GM12874 (cell line): ENCODE results near the gene PHF5A.

Experiments
- TF ChIP-seq, protein P1 (sequence below): IDR thresholded peaks from 2 replicates; pipeline ENCODE4 v1.5.1; 2011; ENCODE audit warnings: low read depth, mild to moderate bottlenecking, control low read depth, low read length, moderate library complexity; ENCODE audit not compliant: insufficient read depth

The PHF5A gene

GRCh38 chr22:41410311-41410751, 58.2 kb downstream of the PHF5A start:
- TF ChIP-seq, protein P1, sequence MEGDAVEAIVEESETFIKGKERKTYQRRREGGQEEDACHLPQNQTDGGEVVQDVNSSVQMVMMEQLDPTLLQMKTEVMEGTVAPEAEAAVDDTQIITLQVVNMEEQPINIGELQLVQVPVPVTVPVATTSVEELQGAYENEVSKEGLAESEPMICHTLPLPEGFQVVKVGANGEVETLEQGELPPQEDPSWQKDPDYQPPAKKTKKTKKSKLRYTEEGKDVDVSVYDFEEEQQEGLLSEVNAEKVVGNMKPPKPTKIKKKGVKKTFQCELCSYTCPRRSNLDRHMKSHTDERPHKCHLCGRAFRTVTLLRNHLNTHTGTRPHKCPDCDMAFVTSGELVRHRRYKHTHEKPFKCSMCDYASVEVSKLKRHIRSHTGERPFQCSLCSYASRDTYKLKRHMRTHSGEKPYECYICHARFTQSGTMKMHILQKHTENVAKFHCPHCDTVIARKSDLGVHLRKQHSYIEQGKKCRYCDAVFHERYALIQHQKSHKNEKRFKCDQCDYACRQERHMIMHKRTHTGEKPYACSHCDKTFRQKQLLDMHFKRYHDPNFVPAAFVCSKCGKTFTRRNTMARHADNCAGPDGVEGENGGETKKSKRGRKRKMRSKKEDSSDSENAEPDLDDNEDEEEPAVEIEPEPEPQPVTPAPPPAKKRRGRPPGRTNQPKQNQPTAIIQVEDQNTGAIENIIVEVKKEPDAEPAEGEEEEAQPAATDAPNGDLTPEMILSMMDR = no peak
